GM18858 (cell line): Measurements from ENCODE around the gene EFNA1.

Experiments
- ATAC-seq: cut with Tn5 transposase; IDR thresholded peaks from one replicate; pipeline ENCODE4 v1.9.1; 2021; ENCODE audit not compliant: unreplicated experiment

The EFNA1 gene

GRCh38 chr1:155173478-155174323 lies 46.0 kb downstream of the EFNA1 start, which contains the start of gene TRIM46:
TRIM46 (plus strand) TSS chr1:155173849; CDS start chr1:155173967, 118 bp downstream.
- ATAC-seq = no peak

GRCh38 chr1:155174324-155175280 lies 46.9 kb downstream of the EFNA1 start:
- ATAC-seq = no peak

GRCh38 chr1:155175281-155175926 lies 47.7 kb downstream of the EFNA1 start:
- no peak for ATAC-seq

DNA sequence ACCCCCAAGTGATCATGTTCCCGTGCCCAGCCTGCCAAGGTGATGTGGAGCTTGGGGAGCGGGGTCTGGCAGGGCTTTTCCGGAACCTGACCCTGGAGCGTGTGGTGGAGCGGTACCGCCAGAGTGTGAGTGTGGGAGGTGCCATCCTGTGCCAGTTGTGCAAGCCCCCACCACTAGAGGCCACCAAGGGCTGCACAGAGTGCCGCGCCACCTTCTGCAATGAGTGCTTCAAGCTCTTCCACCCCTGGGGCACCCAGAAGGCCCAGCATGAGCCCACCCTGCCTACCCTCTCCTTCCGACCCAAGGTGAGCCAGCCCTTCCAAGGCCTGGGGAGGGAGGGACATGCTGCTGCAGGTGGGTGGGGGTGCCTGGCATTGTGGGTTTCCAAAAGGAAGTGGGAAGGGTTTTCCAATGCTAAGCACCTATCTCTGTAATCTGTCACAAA lies 48.3 kb downstream of the EFNA1 start:
- ATAC-seq = no peak

- ATAC-seq = peak; percentile 34
Observed at GRCh38 chr1:155176544-155177071, 48.9 kb downstream of the EFNA1 start.

GRCh38 chr1:155177192-155177917 lies 49.7 kb downstream of the EFNA1 start:
- ATAC-seq = no peak

GRCh38 chr1:155177918-155178281 lies 50.2 kb downstream of the EFNA1 start:
- no peak for ATAC-seq

- ATAC-seq = no peak
Observed at GRCh38 chr1:155178441-155179111, 50.9 kb downstream of the EFNA1 start.

DNA sequence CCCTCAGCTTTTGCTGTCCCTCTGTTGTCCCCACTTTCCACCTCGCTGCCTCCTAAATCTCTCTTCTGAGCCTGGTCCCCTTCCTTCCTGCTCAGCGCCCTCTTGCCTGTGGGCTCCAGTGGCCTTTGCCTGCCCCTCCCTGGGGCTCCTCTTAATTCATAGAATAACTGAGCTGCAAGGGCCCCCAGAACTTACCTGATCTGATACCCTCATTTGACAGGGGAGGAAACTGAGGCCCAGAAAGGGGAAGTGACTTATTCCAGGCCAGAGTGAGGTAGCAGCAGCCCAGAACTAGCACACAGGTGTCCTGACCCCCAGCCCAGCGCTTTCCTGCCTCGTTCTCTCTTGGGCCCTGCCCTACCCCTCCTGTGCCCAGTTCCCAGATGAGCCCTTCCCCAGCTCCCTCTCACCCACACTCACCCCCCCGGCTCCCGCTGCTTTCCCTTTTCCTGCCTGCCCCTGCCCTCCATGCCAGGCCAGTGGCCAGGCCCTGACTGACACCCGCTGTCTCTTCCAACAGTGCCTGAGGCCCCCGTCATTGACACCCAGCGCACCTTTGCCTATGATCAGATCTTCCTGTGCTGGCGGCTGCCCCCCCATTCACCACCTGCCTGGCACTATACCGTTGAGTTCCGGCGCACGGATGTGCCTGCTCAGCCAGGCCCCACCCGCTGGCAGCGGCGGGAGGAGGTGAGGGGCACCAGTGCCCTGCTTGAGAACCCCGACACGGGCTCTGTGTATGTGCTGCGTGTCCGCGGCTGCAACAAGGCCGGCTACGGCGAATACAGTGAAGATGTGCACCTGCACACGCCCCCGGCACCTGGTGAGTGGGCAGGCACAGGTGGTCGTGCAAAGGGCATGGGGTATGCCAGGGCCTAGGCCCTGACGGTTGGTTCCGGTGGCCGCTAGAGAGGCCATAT lies 51.7 kb downstream of the EFNA1 start:
- ATAC-seq = no peak

GRCh38 chr1:155181371-155182051 lies 53.8 kb downstream of the EFNA1 start:
- no peak for ATAC-seq

- no peak for ATAC-seq
Observed at GRCh38 chr1:155182052-155182550, 54.4 kb downstream of the EFNA1 start.

- ATAC-seq = no peak
Observed at GRCh38 chr1:155183775-155184221, 56.1 kb downstream of the EFNA1 start.

DNA sequence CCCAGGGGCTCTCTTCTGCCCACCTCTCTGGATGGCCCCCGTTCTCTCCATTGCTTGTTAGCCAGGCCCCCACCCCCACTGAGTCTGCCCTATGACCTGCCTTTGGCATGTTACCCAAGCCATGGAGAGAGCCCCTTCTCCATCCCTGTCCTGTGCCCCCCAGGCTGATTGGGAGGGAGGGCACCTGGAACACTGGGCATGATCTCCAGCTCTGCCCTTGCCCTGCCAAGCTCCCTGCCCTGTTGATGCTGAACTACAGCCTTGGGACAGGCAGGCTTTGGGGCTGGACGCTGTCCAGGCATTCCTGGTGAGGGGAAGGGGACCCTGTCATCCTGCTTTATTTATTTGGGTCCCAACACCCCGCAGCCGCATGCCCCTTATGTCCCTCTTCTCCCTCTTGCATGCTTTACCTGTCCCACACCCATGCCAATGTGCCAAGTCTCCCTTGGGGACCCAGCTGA lies 56.7 kb downstream of the EFNA1 start:
- ATAC-seq = no peak
